KMS-11 (cell line): ENCODE data around the gene SNRPA.

Source experiments
- H2AFZ ChIP-seq: fragments of 200-600 bp; sonication (generic); 2 replicates; pipeline ENCODE4 v1.6.1; 2016; ENCODE audit warnings: antibody characterized with exemption, mixed run types, low read depth
- H3K27ac ChIP-seq: fragments of 200-600 bp; sonication (generic); 2 replicates; pipeline ENCODE4 v1.6.1; 2016; ENCODE audit warnings: mild to moderate bottlenecking, mixed run types
- H3K27me3 ChIP-seq: fragments of 200-600 bp; sonication (generic); 2 replicates; pipeline ENCODE4 v1.6.1; 2017; ENCODE audit warnings: mild to moderate bottlenecking, low read depth, mixed run types, moderate library complexity; ENCODE audit not compliant: insufficient read depth
- H3K36me3 ChIP-seq: fragments of 200-600 bp; sonication (generic); 2 replicates; pipeline ENCODE4 v1.6.1; 2017; ENCODE audit warnings: mild to moderate bottlenecking, mixed run types; ENCODE audit not compliant: insufficient read depth
- H3K4me1 ChIP-seq: fragments of 200-600 bp; sonication (generic); 2 replicates; pipeline ENCODE4 v1.6.1; 2016; ENCODE audit warnings: mild to moderate bottlenecking, low read depth, mixed run types; ENCODE audit not compliant: poor library complexity, severe bottlenecking
- H3K4me2 ChIP-seq: fragments of 200-600 bp; sonication (generic); 2 replicates; pipeline ENCODE4 v1.7.0; 2016; ENCODE audit warnings: mild to moderate bottlenecking, mixed run types
- H3K4me3 ChIP-seq: fragments of 200-600 bp; sonication (generic); IDR thresholded peaks from 2 replicates; pipeline ENCODE4 v1.6.1; 2017; ENCODE audit warnings: low read depth, low read length, mixed read lengths; ENCODE audit not compliant: insufficient read depth
- H3K79me2 ChIP-seq: fragments of 200-600 bp; sonication (generic); 2 replicates; pipeline ENCODE4 v1.6.1; 2016; ENCODE audit warnings: low read depth, mixed run types; ENCODE audit not compliant: insufficient read depth
- H3K9ac ChIP-seq: fragments of 200-600 bp; sonication (generic); 2 replicates; pipeline ENCODE4 v1.6.1; 2016; ENCODE audit warnings: mild to moderate bottlenecking, mixed run types
- H4K20me1 ChIP-seq: fragments of 200-600 bp; sonication (generic); 2 replicates; pipeline ENCODE4 v1.6.1; 2016; ENCODE audit warnings: mild to moderate bottlenecking, mixed run types; ENCODE audit not compliant: insufficient read depth
- TF ChIP-seq, protein P1 (sequence below): fragments of 200-600 bp; sonication (generic); conservative IDR thresholded peaks from 2 replicates; pipeline ENCODE4 v1.6.1; 2017; ENCODE audit warnings: low read depth, mild to moderate bottlenecking, antibody characterized with exemption, low read length, moderate library complexity, mixed read lengths

Gene SNRPA

DNA sequence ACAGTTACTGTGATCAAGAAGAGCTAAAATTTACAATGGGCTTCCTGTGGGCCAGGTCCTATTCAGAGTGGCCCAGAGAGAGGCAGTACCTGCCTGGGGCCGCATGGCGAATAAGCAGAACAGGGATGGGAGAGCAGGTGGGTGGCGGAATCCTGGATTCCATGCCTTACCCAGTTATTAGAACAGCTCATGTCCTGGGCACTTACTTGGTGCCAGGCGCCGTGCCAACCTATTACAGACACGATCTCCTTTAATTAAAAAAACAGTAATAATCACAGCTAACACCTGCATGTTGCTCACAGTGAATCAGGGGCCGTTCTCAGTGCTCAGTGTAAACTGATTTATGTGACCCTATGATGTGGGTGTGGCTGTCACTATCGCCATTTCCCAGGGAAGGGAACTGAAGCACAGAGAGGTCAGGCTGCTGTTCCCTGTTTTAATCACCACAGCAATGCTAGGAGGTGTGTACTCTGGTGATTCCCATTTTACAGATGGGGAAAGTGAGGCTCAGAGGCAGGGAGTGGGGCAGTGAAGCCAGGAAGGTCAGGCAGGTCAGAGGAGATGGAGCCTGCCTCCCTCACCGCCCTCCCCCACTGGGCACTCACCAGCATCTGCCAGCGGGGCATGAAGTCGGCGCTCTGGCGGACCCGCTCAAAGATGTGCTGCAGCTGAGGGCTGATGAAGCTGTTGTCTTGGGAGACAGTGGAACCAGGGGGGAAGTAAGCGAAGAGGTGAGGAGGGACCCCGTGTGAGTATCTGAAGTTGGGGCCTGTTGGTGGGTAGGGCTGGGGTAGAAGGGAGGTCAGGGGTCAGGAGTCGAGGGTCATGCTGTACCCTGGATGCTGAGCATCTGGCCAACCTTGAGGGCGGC lies 46.3 kb upstream of the SNRPA start:
- TF ChIP-seq, protein P1, sequence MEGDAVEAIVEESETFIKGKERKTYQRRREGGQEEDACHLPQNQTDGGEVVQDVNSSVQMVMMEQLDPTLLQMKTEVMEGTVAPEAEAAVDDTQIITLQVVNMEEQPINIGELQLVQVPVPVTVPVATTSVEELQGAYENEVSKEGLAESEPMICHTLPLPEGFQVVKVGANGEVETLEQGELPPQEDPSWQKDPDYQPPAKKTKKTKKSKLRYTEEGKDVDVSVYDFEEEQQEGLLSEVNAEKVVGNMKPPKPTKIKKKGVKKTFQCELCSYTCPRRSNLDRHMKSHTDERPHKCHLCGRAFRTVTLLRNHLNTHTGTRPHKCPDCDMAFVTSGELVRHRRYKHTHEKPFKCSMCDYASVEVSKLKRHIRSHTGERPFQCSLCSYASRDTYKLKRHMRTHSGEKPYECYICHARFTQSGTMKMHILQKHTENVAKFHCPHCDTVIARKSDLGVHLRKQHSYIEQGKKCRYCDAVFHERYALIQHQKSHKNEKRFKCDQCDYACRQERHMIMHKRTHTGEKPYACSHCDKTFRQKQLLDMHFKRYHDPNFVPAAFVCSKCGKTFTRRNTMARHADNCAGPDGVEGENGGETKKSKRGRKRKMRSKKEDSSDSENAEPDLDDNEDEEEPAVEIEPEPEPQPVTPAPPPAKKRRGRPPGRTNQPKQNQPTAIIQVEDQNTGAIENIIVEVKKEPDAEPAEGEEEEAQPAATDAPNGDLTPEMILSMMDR = no peak
- Histone ChIP-seq H2AFZ (no peak overlapping the region), H3K27ac (no peak overlapping the region), H3K36me3 (no peaks in the 10 kb centered on the region), H3K4me3 (no peak overlapping the region), H3K4me2 (no peak overlapping the region), H3K9ac (no peak overlapping the region), H3K79me2 (no peaks in the 10 kb centered on the region), H4K20me1 (no peaks in the 10 kb centered on the region), H3K27me3 (no peaks in the 10 kb centered on the region), H3K4me1 (no peaks in the 10 kb centered on the region)

DNA sequence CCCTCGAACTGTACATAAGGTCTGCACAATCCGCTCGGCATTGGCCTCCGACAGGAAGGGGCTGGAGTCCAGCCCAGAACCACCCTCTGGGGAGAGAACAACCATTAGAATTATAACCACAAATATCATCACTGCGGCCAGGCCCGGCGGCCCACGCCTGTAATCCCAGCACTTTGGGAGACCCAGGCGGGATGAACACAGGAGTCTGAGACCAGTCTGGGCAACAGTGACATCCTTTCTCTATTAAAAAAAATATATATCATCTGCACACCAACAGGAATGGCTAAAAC lies 45.7 kb upstream of the SNRPA start:
- Histone ChIP-seq H3K27me3 (no peaks in the 10 kb centered on the region), H3K79me2 (no peaks in the 10 kb centered on the region), H3K27ac (no peak overlapping the region), H2AFZ (no peak overlapping the region), H3K4me1 (no peaks in the 10 kb centered on the region), H3K4me3 (no peak overlapping the region), H3K36me3 (no peaks in the 10 kb centered on the region), H3K4me2 (no peak overlapping the region), H3K9ac (no peak overlapping the region), H4K20me1 (no peaks in the 10 kb centered on the region)
- TF ChIP-seq, protein P1 = no peak

DNA sequence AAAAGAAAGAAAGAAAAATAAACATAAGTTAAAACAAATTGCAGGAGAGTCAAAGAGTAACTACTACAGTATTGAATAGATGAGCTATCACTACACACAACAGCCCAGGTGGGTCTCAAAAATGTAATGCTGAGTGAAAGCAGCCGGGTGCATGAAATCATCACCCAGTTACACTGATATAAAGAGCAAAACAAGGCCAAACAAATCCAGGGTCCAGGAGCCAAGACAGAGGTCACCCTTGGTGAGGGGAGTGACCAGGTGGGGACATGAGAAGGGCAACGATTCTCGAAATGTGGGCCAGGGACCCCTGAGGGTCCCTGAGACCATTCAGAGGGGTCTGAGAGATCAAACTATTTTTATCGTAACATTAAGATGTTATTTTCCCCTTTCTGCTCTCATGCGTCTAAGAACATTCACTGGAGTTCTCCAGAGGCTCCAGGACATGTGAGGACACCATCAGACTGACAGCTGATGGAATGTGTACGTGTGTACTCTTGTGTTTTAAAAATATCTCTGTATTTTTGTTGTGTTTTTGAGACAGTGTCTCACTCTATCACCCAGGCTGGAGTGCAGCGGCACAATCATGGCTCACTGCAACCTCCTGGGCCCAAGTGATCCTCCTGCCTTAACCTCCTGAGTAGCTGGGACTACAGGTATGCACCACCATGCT lies 44.9 kb upstream of the SNRPA start:
- Histone ChIP-seq H3K9ac (no peak overlapping the region), H3K4me2 (no peak overlapping the region), H2AFZ (no peak overlapping the region), H4K20me1 (no peaks in the 10 kb centered on the region), H3K4me3 (no peak overlapping the region), H3K27me3 (no peaks in the 10 kb centered on the region), H3K79me2 (no peaks in the 10 kb centered on the region), H3K4me1 (no peaks in the 10 kb centered on the region), H3K27ac (no peak overlapping the region), H3K36me3 (no peaks in the 10 kb centered on the region)
- TF ChIP-seq, protein P1 = no peak

DNA sequence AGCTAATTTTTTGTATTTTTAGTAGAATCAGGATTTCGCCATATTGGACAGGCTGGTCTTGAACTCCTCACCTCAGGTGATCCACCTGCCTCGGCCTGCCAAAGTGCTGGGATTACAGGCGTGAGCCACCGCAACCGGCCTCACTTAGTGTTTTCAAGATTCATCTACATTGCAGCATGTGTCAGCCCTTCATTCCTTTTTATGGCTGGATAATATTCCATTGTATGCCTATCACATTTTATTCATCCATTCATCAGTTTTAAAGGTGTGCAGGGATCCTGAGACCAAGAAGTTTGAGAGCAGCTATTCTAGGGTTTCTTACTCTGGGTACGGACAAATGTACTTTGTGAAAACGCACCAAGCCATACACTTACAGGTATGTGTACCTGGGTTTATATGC lies 43.4 kb upstream of the SNRPA start:
- Histone ChIP-seq H2AFZ (no peak overlapping the region), H3K4me2 (no peak overlapping the region), H3K79me2 (no peaks in the 10 kb centered on the region), H4K20me1 (no peaks in the 10 kb centered on the region), H3K4me3 (no peak overlapping the region), H3K36me3 (no peaks in the 10 kb centered on the region), H3K9ac (no peak overlapping the region), H3K4me1 (no peaks in the 10 kb centered on the region), H3K27ac (no peak overlapping the region), H3K27me3 (no peaks in the 10 kb centered on the region)
- TF ChIP-seq, protein P1 = no peak
